Renal cortical epithelial cell (primary cell): ENCODE data around the gene FYN. TPM values are rescaled to one million over a fixed set of nuclear protein-coding genes. Genes with fewer than 3 reads are reported as not detected.

Experiments used
- DNase-seq: peaks from one replicate; pipeline ENCODE4 v3.0.0-alpha.2; 2011; ENCODE audit warnings: low read depth
- total RNA-seq: library from RNA; depleted of rRNA; stranded (reverse); fragments of >200 nt; gene quantifications from 2 replicates; pipeline ENCODE4 v1.2.3, GENCODE V29; 2014

Gene FYN
- total RNA-seq, 1 donor from 2014 or later = 39.4 TPM

GRCh38 chr6:111880181-111880888 lies 7.1 kb upstream of the FYN start:
- DNase-seq = peak; percentile 56

DNA sequence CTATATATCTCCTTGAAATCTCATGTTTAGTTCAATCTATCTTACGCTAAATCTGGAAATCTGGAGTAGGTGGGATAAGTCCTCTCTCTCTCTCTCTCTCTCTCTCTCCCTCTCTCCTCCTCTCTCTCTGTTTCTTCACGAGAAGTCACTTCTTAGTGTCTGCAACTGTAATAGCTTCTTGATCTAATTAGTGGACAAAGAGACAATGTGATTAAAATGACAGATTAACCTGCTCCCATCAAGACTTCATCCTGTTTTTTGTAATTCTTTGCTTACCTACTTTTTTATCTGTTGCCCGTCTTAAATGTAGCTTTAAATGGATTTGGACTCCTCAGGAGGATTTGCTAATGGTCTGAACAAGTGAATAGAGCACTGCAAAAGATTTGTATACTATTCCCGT lies 2.5 kb upstream of the FYN start:
- no peak for DNase-seq

DNA sequence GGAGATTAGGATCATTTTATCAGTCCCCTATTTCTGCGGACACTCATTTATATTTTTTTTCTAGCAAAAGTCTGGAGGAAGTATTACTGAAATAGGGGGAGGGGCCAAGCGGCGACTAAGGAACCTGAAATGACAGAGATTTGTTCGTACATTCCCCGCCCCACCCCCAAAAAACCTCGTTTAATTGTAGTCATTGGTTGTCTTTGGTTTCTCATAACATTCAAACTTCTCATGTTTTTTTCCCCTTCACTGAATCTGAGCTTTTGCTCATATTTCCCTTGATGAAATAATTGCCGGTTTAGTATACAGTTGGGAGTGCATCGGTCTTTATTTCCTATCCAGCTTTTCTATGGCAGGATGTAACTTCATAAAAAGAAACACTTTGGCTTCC lies 768 bp upstream of the FYN start:
- no peak for DNase-seq

- no peak for DNase-seq
These were observed 663 bp downstream of the FYN start for GRCh38 chr6:111872401-111873177.

DNA sequence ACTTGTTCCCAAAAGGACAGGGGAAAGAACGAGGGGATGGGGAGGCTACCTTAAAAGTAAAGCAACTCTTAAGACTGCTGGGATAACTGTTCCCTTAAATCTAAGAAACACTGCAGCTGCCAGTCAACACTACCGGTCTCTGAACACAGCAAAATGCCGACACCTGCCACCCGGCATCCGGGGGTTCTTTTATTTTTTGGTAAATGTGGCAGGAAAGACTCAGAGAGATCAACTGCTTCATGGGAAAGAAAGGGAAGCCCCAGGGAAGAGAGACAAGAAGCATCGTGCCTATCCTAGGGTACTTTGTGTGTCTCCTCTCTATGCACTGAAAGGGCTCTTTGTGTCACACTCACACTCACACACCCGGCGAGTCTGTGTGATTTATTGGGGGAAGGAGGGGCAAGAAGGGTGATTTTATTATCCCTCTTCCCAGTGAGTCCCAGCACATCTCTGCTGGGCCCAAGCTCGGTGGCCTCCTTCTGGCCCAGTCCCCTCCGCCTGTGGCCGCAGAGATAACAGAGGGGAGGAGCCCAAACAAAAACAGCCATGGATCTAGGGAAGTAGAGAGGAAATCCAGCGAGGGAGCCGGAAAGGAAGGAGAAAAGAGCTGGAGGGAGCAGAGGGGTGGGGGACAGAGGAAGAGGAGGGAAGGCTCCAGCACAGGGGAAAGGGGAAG lies 1.4 kb downstream of the FYN start:
- DNase-seq = no peak

- DNase-seq = no peak
These were observed 2.0 kb downstream of the FYN start for GRCh38 chr6:111871207-111871606.

GRCh38 chr6:111870742-111871064 lies 2.5 kb downstream of the FYN start:
- DNase-seq = peak; percentile 16

GRCh38 chr6:111870051-111870741 lies 3.1 kb downstream of the FYN start:
- DNase-seq = no peak

GRCh38 chr6:111866857-111867256 lies 6.4 kb downstream of the FYN start:
- DNase-seq = no peak

GRCh38 chr6:111865909-111866546 lies 7.2 kb downstream of the FYN start:
- DNase-seq = no peak

DNA sequence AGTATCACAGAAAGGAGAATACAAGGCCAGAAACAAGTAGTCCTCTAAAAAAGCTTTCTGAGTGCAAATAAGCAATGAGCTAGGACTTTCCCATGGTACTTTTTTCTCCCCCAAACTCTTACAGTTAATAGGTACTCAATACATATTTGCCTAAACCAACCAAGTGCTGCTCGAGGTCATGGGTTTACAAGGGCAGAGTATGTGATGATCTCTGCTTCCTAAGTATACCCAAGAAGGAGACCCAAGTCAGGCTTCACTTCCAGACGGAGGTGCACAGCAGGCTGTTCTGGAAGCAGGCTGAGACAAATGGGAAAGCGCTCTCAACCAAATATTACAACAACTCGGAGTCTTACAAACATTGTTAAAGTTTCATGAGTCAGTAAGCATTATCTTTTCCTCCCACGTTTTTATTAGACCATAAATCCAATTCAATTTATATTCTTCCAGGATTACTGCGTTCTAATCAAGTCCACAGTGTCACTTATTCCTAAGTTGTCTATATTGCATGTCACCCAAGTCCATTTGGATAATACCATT lies 8.1 kb downstream of the FYN start:
- DNase-seq = no peak

- no peak for DNase-seq
These were observed 8.9 kb downstream of the FYN start for GRCh38 chr6:111864138-111865048.

DNA sequence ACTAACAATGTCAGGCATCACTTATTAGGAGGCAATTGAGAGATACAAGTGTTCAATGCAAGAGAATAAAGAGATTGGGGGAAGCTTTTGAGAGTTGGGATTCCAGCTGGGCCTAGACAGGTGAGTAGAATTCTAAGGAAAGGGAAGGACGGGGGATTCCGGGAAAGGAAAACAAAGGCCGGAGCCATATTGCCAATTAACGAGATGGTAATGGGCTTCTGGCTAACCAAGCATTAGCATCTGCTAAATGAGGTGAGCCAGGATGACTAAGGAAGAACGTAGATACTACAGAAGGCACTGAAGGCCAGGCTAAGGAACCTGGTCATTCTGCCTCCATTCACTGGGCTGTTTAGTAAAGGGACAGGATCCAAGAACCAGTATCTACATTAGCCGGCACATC lies 10.5 kb downstream of the FYN start:
- no peak for DNase-seq

- no peak for DNase-seq
These were observed 10.9 kb downstream of the FYN start for GRCh38 chr6:111862314-111862713.

DNA sequence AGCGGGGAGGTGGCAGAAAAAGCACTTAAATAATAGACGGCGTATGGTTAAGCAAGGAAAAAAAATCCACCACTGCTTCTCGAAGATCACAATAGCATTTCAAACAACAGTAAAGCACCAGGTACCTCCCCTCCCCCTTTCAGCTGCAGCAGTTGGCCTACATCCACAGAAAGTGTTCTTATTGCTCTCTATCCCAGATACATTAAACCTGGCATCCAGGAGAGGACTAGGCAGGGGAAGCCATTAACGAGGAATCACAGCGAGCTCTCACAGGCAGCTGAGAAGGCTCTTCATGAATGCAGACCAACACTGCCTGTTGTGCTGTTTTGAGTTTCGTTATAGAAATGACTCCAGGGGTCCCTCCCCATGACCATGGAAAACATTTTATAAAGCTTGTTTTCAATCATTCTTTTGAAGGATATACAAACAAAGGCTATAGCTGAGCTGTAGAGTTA lies 11.8 kb downstream of the FYN start:
- no peak for DNase-seq

DNA sequence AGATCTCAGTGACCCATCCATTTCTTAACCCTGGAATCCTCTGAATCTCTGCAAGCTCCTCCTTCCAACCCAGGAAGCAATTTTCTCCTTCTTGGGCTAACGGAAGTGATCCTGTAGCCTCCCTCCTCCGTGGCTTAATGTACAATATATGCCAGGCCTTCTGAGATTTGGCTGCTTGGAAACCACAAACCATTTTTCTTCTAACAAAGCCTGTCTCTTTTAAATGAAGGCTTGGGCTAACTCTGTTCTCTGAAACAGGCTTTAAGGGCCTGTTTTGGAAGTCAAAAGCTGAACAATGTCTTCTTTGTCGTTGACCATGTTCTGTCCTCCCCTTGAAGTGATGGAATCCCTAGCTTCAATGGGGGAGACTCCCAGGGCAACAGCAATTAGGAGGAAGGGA lies 14.9 kb downstream of the FYN start:
- no peak for DNase-seq

GRCh38 chr6:111857674-111858337 lies 15.4 kb downstream of the FYN start:
- no peak for DNase-seq

- DNase-seq = no peak
These were observed 17.5 kb downstream of the FYN start for GRCh38 chr6:111855753-111856152.

DNA sequence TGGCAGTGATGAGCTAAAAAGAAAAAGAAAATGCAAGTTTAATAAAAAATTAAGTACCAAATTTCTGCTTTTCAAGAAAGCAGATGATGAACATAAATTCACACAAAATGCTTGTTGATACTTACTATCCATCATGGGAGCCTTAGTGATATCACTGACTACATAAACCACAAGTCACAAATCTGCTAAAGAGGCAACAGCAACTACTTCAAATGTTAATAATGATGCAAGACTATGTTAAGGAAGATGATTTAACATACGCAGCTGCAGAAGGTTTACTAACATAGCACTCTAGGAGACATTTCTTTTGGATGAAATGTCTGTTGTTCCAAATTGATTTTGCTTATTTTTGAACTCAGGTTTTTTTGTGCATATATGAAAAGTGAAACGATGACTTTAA lies 18.6 kb downstream of the FYN start:
- DNase-seq = no peak

- peak; percentile 46 for DNase-seq
These were observed 20.5 kb downstream of the FYN start for GRCh38 chr6:111852725-111853124.
